Liver (tissue), 3 donors: ENCODE measurements around the gene HSPB2.

Experiments
- CTCF ChIP-seq: fragments of 150-350 bp; IDR thresholded peaks from 2 replicates; pipeline ENCODE4 v1.5.1; 2017; ENCODE audit warnings: improper control_type of control experiment, low read depth, low read length; ENCODE audit not compliant: missing input control
- GABPA ChIP-seq, 2 donors: IDR thresholded peaks in 1 of 2; conservative IDR thresholded peaks in 1 of 2; 2 replicates each; pipeline ENCODE4 v1.6.1; 2016; ENCODE audit warnings: antibody characterized with exemption in 2 of 2, mild to moderate bottlenecking in 1 of 2, moderate library complexity in 1 of 2
- RAD21 ChIP-seq, 2 donors: IDR thresholded peaks; 2 replicates each; pipeline ENCODE4 v1.6.1; 2016; ENCODE audit warnings: antibody characterized with exemption in 2 of 2, mild to moderate bottlenecking in 2 of 2
- REST ChIP-seq: IDR thresholded peaks from 2 replicates; pipeline ENCODE4 v1.6.1; 2016; ENCODE audit warnings: antibody characterized with exemption, mild to moderate bottlenecking
- donor health status: healthy.
- donor health status: healthy.

GRCh38 chr11:111870522-111870885 lies 42.0 kb upstream of the HSPB2 start:
- TF ChIP-seq CTCF (no peak), GABPA (IDR thresholded peaks at IDR 0.05 in 1 of 2, conservative IDR thresholded peaks at IDR 0.05 in 1 of 2) (no peak), RAD21 (IDR thresholded peaks at IDR 0.05) (no peak), REST (no peak)
